Activated naive CD8-positive, alpha-beta T cell treated with anti-CD3 and anti-CD28 coated beads for 36 hours (primary cell): Measurements from ENCODE around the gene MRPS27. TPM values are rescaled to one million over a fixed set of nuclear protein-coding genes. Genes with fewer than 3 reads are reported as not detected.
"Not testable (repeated sequence)": the region's sequence is repeated elsewhere in the genome, so short reads cannot be mapped to it uniquely, and the experiment has no call there.

Experiments
- DNase-seq: peaks from one replicate; pipeline ENCODE4 v3.0.0; 2021
- H3K27ac Mint-ChIP-seq: one replicate; pipeline ENCODE4 v1.8.0; 2022; ENCODE audit warnings: mild to moderate bottlenecking, moderate library complexity, mixed read lengths
- H3K27me3 Mint-ChIP-seq: one replicate; pipeline ENCODE4 v1.8.0; 2022; ENCODE audit warnings: mild to moderate bottlenecking, mixed read lengths
- H3K36me3 Mint-ChIP-seq: one replicate; pipeline ENCODE4 v1.8.0; 2021; ENCODE audit warnings: mild to moderate bottlenecking, mixed read lengths
- H3K4me1 Mint-ChIP-seq: one replicate; pipeline ENCODE4 v1.8.0; 2021; ENCODE audit warnings: mixed read lengths
- H3K4me3 Mint-ChIP-seq: one replicate; pipeline ENCODE4 v1.8.0; 2022; ENCODE audit warnings: mild to moderate bottlenecking, moderate library complexity, mixed read lengths
- H3K9me3 Mint-ChIP-seq: one replicate; pipeline ENCODE4 v1.8.0; 2022; ENCODE audit warnings: mixed read lengths
- total RNA-seq, 2 experiments: library from RNA; stranded (reverse); gene quantifications; one replicate each; pipeline ENCODE4 v1.2.3, GENCODE V29; 2021

MRPS27 gene
- total RNA-seq, 2 experiments from 2014 or later = 102 TPM

- no peaks in the 10 kb centered on the region for H3K27me3 Mint-ChIP-seq
- no peak overlapping the region for H3K27ac Mint-ChIP-seq
- peaks cover 10% of the 10 kb centered on the region for H3K4me1 Mint-ChIP-seq
- no peak for DNase-seq
- H3K9me3 Mint-ChIP-seq = no peaks in the 10 kb centered on the region
- H3K4me3 Mint-ChIP-seq = no peak overlapping the region
- H3K36me3 Mint-ChIP-seq = peaks cover 50% of the 10 kb centered on the region
These were observed 27.8 kb upstream of the MRPS27 start for GRCh38 chr5:72347801-72348308.

DNA sequence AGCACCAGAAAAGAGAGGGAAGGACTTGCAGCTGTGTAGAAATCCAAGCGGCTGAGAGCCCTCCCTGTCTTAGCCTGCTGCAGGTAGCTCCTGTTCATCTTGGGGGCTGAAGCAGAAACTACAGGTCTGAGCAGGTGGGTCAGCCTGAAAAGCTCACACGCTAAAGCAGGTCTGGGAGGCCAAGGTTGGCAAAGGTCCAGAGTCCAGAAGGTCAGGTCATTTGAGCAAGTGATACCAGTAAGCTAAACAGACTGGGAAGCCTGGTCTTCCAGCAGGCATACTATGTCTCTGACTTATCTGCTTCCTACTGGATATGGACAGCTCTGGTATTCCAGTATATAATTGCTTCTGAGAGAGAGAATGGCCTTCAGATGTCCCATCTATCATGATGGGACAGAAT is 26.4 kb upstream of the MRPS27 start:
- H3K27me3 Mint-ChIP-seq = no peaks in the 10 kb centered on the region
- peaks cover 46% of the 10 kb centered on the region for H3K36me3 Mint-ChIP-seq
- no peak for DNase-seq
- peaks cover 10% of the 10 kb centered on the region for H3K4me1 Mint-ChIP-seq
- H3K4me3 Mint-ChIP-seq = no peak overlapping the region
- H3K9me3 Mint-ChIP-seq = no peaks in the 10 kb centered on the region
- H3K27ac Mint-ChIP-seq = no peak overlapping the region

GRCh38 chr5:72338689-72339209 is 18.7 kb upstream of the MRPS27 start:
- Mint-ChIP-seq H3K4me1 (no peaks in the 10 kb centered on the region), H3K4me3 (no peak overlapping the region), H3K27ac (no peak overlapping the region), H3K36me3 (peaks cover 20% of the 10 kb centered on the region), H3K27me3 (no peaks in the 10 kb centered on the region), H3K9me3 (no peaks in the 10 kb centered on the region)
- DNase-seq = no peak

DNA sequence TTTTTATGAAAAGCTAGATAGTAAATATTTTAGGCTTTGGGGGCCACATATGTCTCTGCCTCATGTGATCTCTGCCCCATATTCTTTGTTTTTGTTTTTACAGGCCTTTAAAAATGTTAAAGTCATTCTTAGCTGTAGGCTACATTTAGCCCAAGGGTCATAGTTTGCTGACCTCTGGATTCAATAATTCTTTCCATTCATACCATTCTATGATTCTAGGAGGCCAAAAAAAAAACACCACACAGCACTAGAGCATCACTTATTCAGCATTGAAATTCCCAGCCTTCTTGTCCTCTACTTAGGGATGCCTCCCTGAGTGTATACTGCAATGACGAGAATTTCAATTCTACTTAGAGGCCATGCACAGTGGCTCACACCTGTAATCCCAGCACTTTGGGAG is 17.1 kb upstream of the MRPS27 start:
- Mint-ChIP-seq H3K4me3 (no peak overlapping the region), H3K36me3 (peaks cover 20% of the 10 kb centered on the region), H3K27ac (no peak overlapping the region)

GRCh38 chr5:72330712-72331111 is 10.7 kb upstream of the MRPS27 start:
- no peaks in the 10 kb centered on the region for H3K9me3 Mint-ChIP-seq
- no peak overlapping the region for H3K27ac Mint-ChIP-seq
- no peak for DNase-seq
- no peak overlapping the region for H3K4me3 Mint-ChIP-seq
- H3K27me3 Mint-ChIP-seq = no peaks in the 10 kb centered on the region
- H3K4me1 Mint-ChIP-seq = peaks cover 1% of the 10 kb centered on the region
- H3K36me3 Mint-ChIP-seq = peaks cover 36% of the 10 kb centered on the region

More for the DNA sequence above, 17.1 kb upstream of the MRPS27 start:
- Mint-ChIP-seq H3K27me3 (no peaks in the 10 kb centered on the region), H3K9me3 (no peaks in the 10 kb centered on the region), H3K4me1 (no peaks in the 10 kb centered on the region)
- no peak for DNase-seq

DNA sequence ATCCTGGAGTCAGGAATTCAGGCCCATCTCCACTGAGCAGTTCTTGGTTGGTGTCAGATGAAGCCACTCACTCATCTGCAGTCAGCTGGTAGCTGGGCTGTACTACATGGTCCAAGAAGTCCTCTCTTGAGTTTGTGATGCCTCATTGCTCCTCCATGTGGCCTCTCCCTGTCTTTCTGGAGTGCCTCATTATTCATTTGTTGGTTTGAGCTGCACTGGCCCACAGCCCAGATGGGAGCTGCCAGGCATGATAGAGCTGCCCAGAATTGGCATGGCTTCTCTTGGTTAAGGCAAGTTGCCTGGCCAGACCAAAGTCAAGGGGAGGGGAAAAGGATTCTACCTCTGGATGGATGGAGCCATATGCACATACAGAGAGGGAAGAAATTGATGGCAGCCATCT is 8.1 kb upstream of the MRPS27 start:
- DNase-seq = no peak
- no peaks in the 10 kb centered on the region for H3K27me3 Mint-ChIP-seq
- H3K36me3 Mint-ChIP-seq = peaks cover 47% of the 10 kb centered on the region

GRCh38 chr5:72326306-72326649 is 6.2 kb upstream of the MRPS27 start:
- H3K4me3 Mint-ChIP-seq = no peak overlapping the region
- no peak overlapping the region for H3K27ac Mint-ChIP-seq
- DNase-seq = no peak
- no peaks in the 10 kb centered on the region for H3K27me3 Mint-ChIP-seq
- H3K4me1 Mint-ChIP-seq = peaks cover 9% of the 10 kb centered on the region
- peaks cover 52% of the 10 kb centered on the region for H3K36me3 Mint-ChIP-seq
- no peaks in the 10 kb centered on the region for H3K9me3 Mint-ChIP-seq

More for the DNA sequence above, 8.1 kb upstream of the MRPS27 start:
- Mint-ChIP-seq H3K4me3 (no peak overlapping the region), H3K9me3 (no peaks in the 10 kb centered on the region), H3K27ac (no peak overlapping the region), H3K4me1 (peaks cover 8% of the 10 kb centered on the region)

- Mint-ChIP-seq H3K4me3 (no peak overlapping the region), H3K4me1 (peaks cover 9% of the 10 kb centered on the region), H3K36me3 (peaks cover 49% of the 10 kb centered on the region), H3K27ac (no peak overlapping the region), H3K27me3 (no peaks in the 10 kb centered on the region), H3K9me3 (no peaks in the 10 kb centered on the region)
- DNase-seq = no peak
These were observed 5.7 kb upstream of the MRPS27 start for GRCh38 chr5:72325566-72326305.

DNA sequence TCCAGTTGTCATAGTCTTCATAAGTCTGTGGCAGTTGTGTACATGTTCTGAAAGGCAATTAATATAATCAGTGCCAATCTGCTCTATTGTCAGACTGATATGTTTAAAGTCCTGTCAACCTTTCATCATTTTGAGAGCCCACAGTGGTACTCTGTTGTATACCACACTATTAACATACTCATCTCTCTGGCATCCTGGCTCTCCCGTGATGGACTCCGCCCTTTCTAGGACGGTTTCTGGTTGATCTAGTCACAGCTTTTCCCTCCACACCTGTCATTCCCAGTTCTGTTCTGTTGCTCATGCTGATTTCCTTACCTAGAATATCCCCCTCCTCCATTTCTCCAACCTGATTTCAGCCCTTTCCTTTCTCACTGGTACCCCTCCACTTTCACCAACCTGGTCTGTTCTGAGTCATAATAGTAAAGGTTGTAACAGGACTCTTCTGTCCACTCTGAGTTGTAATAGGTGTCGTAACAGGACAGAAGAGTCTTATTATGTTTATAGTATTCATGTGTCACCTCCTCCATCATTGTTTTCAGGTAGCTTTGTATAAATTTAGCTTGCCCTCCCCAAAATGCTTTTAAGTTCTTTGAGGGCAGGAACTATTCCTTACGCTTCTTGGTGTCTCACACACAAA is 4.3 kb upstream of the MRPS27 start:
- no peaks in the 10 kb centered on the region for H3K9me3 Mint-ChIP-seq
- H3K4me1 Mint-ChIP-seq = peaks cover 9% of the 10 kb centered on the region
- H3K4me3 Mint-ChIP-seq = no peak overlapping the region
- DNase-seq = no peak
- H3K36me3 Mint-ChIP-seq = peaks cover 43% of the 10 kb centered on the region
- H3K27me3 Mint-ChIP-seq = no peaks in the 10 kb centered on the region
- no peak overlapping the region for H3K27ac Mint-ChIP-seq

- H3K9me3 Mint-ChIP-seq, H3K27me3 Mint-ChIP-seq: not testable (repeated sequence)
- H3K36me3 Mint-ChIP-seq = peaks cover 43% of the 10 kb centered on the region
- H3K4me1 Mint-ChIP-seq = peaks cover 34% of the 10 kb centered on the region
- H3K4me3 Mint-ChIP-seq = peak overlapping the region; percentile 98
- H3K27ac Mint-ChIP-seq = peak overlapping the region; percentile 91
- DNase-seq = peak; percentile 30
These were observed 535 bp downstream of the MRPS27 start for GRCh38 chr5:72319435-72319975.

- Mint-ChIP-seq H3K4me3 (no peak overlapping the region), H3K36me3 (peaks cover 32% of the 10 kb centered on the region)
- DNase-seq = no peak
These were observed 5.4 kb downstream of the MRPS27 start for GRCh38 chr5:72314571-72315172.

GRCh38 chr5:72313141-72313540 is 6.9 kb downstream of the MRPS27 start:
- Mint-ChIP-seq H3K27ac (no peak overlapping the region), H3K4me3 (no peak overlapping the region), H3K4me1 (peaks cover 25% of the 10 kb centered on the region), H3K27me3 (no peaks in the 10 kb centered on the region), H3K9me3 (no peaks in the 10 kb centered on the region), H3K36me3 (peaks cover 36% of the 10 kb centered on the region)
- no peak for DNase-seq

More at GRCh38 chr5:72314571-72315172, 5.4 kb downstream of the MRPS27 start:
- H3K27me3 Mint-ChIP-seq = no peaks in the 10 kb centered on the region
- H3K27ac Mint-ChIP-seq = no peak overlapping the region
- no peaks in the 10 kb centered on the region for H3K9me3 Mint-ChIP-seq
- peaks cover 29% of the 10 kb centered on the region for H3K4me1 Mint-ChIP-seq

- no peak for DNase-seq
- peak overlapping the region; percentile 84 for H3K4me3 Mint-ChIP-seq
- no peaks in the 10 kb centered on the region for H3K27me3 Mint-ChIP-seq
- H3K9me3 Mint-ChIP-seq = no peaks in the 10 kb centered on the region
- H3K4me1 Mint-ChIP-seq = peaks cover 29% of the 10 kb centered on the region
- peak overlapping the region; percentile 94 for H3K27ac Mint-ChIP-seq
- peaks cover 30% of the 10 kb centered on the region for H3K36me3 Mint-ChIP-seq
These were observed 11.2 kb downstream of the MRPS27 start for GRCh38 chr5:72308853-72309191.

DNA sequence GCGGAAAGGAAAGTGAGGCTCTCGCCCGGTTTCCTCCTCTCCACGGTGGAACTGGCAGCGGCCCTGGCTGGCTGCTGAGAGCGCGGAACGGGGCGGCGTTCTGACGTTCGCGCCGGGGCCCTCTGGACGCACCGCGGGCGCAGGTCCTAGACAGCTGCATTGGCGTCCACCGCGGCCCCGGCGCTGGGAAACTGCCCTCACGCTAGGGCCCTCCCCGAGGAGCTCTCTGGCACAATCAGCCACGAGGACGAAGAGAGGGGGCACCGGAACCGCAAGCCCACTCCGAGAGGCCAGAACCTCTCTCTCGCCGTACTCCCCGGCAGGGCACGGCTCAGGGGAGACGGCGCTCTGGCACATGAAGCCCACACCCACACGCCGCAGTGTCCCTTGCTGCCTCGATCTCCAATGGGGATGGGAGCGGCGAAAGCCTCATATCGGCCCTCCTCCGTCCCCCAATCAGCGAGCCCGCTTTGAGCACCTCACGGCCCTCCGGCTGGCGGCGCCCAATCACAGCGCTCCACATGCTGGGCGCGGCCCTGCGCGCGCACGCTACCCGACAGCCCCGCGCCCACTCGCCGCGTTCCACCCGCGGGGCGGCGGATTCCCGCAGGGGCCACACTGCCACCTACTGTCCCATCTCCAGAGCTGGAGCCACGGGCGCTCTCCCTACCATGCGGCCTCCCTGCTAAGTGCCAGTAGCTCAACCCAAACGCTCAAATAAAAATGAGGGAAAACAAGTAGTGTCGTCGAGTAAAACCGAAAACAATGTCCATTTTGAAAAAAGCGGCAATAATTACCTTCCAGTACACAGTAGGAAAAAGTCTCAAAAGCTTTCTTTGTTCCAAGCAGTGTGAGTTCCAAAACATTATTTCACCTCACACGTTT is 11.8 kb downstream of the MRPS27 start:
- Mint-ChIP-seq H3K27ac (peak overlapping the region; percentile 94), H3K36me3 (peaks cover 32% of the 10 kb centered on the region), H3K9me3 (no peaks in the 10 kb centered on the region), H3K27me3 (no peaks in the 10 kb centered on the region), H3K4me1 (peaks cover 26% of the 10 kb centered on the region), H3K4me3 (peak overlapping the region; percentile 84)
- DNase-seq = peak; percentile 96
